Stimulated activated CD8-positive, alpha-beta memory T cell treated with anti-CD3 and anti-CD28 coated beads, Interleukin-2, amount 100 ng/mL, for 48 hours (primary cell): Measurements from ENCODE around the gene GPR107.
A peak's percentile ranks its signal among the peaks of the same experiment; 100 is the strongest.

Experiments
- DNase-seq, 2 donors: peaks; one replicate each; pipeline ENCODE4 v3.0.0-alpha.2; 2020; ENCODE audit warnings: low read depth in 2 of 2

Gene GPR107

GRCh38 chr9:130159915-130160670, 106.4 kb downstream of the GPR107 start:
- DNase-seq: no peak

- DNase-seq: no peak
Observed at GRCh38 chr9:130160862-130161470, 107.3 kb downstream of the GPR107 start.

- DNase-seq: no peak
Observed at GRCh38 chr9:130165579-130165978, 111.9 kb downstream of the GPR107 start.

- no peak for DNase-seq
Observed at GRCh38 chr9:130166399-130166798, 112.7 kb downstream of the GPR107 start.

GRCh38 chr9:130167927-130168326, 114.2 kb downstream of the GPR107 start:
- DNase-seq: no peak

- DNase-seq: no peak
Observed at GRCh38 chr9:130171226-130172148, 117.8 kb downstream of the GPR107 start.

- DNase-seq: peak; percentile 52 to 54
Observed at GRCh38 chr9:130172161-130172857, 118.6 kb downstream of the GPR107 start, which contains the start of gene NCS1. Gene NCS1 (plus strand): TSS chr9:130172404. CDS start chr9:130172664, 260 bp downstream.

GRCh38 chr9:130172858-130173665, 119.4 kb downstream of the GPR107 start:
- DNase-seq: peak; percentile 24 to 30

- DNase-seq: no peak
Observed at GRCh38 chr9:130173666-130173983, 119.9 kb downstream of the GPR107 start.

GRCh38 chr9:130174025-130174424, 120.3 kb downstream of the GPR107 start:
- DNase-seq: no peak

- DNase-seq: no peak
Observed at GRCh38 chr9:130174920-130175321, 121.2 kb downstream of the GPR107 start.

GRCh38 chr9:130175355-130175754, 121.6 kb downstream of the GPR107 start:
- DNase-seq: no peak

- DNase-seq: no peak
Observed at GRCh38 chr9:130176760-130177159, 123.1 kb downstream of the GPR107 start.

GRCh38 chr9:130177898-130178805, 124.4 kb downstream of the GPR107 start:
- no peak for DNase-seq

GRCh38 chr9:130179331-130179907, 125.7 kb downstream of the GPR107 start:
- DNase-seq: no peak

GRCh38 chr9:130180516-130180915, 126.8 kb downstream of the GPR107 start:
- no peak for DNase-seq

- DNase-seq: no peak
Observed at GRCh38 chr9:130181678-130182380, 128.1 kb downstream of the GPR107 start.

- DNase-seq: no peak
Observed at GRCh38 chr9:130182381-130182909, 128.7 kb downstream of the GPR107 start.
